Neuron (in vitro differentiated cells): Measurements from ENCODE around the gene FCER1G.

Experiments
- H2AFZ ChIP-seq: one replicate; pipeline ENCODE4 v1.6.1; 2013; ENCODE audit warnings: low read depth, mild to moderate bottlenecking, inconsistent platforms, low read length, moderate library complexity
- H3K27me3 ChIP-seq: one replicate; pipeline ENCODE4 v1.6.1; 2013; ENCODE audit warnings: low read length; ENCODE audit not compliant: insufficient read depth
- H3K36me3 ChIP-seq: one replicate; pipeline ENCODE4 v1.6.1; 2013; ENCODE audit warnings: low read length; ENCODE audit not compliant: insufficient read depth
- H3K4me1 ChIP-seq: one replicate; pipeline ENCODE4 v1.6.1; 2013; ENCODE audit warnings: low read length; ENCODE audit not compliant: insufficient read depth
- H3K4me3 ChIP-seq: 2 replicates; pipeline ENCODE4 v1.5.1; 2013; ENCODE audit warnings: mild to moderate bottlenecking, low read length, moderate library complexity
- H3K9me3 ChIP-seq: one replicate; pipeline ENCODE4 v1.6.1; 2013; ENCODE audit warnings: low read length

FCER1G gene

DNA sequence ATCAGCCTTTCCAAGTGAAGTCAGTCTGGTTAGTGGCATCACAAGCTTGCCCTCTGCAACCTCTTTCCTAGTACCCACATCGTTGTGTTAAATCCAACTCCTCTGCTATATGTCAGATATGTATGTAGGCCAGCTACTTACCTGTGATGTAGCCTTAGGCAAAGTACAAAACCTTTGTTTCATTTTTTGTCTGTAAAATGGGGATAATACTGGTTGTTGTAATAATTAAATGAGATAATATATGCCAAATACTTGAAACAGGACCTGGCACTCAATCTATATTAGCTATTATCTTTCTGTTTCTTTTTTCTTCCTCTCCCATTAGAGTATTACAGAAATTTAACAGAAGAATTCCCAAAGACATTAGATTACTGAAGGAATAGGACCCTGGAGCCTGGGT is 44.7 kb downstream of the FCER1G start:
- H3K4me1 ChIP-seq, result peaks cover 4% of the 10 kb centered on the region
- H3K9me3 ChIP-seq, result peaks cover 7% of the 10 kb centered on the region
- H3K36me3 ChIP-seq, result no peaks in the 10 kb centered on the region
- H3K4me3 ChIP-seq, result no peak overlapping the region
- peaks cover 41% of the 10 kb centered on the region for H3K27me3 ChIP-seq
- no peak overlapping the region for H2AFZ ChIP-seq

DNA sequence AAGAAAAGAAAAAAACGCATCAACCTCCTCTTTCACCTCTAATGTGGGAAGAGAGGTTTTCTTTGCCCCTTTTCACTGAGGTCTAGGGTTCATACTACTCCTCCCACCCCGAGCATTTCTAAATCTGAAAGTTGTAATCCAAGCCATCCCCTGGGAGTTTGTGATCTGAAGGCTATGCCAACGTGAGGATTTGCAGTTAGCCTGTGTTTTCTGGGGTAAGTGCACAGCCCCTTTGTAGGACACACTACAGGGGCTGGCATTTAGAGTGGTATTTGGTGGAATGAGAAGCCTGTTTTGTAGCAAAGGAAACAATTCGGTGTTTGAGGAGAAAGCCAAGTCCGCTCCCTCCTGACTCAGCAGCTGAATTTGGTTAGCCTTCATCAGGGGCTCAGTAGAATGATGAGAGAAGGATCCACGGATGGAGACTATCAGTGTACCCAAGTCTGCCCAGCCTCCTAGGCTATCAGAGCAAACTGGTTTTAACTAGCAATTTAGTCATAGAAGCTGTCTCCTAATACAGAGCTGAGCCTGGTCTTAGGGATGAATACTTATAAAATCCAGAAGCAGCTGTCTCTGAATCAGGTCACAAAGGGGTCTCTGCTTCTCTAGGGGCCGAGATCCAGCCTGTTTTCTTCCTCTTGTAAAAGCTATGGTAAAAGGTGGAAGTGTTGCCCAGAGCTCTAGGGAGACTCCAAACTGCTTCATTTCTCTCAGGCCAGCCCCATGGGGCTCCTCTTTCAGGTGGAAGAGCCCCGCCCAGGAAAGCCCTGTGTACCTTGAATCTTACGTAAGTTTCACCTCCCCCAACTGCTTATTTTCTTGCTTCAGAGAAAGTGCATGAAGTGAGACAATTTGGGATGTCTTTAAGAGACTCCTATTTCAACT is 45.5 kb downstream of the FCER1G start:
- H3K4me3 ChIP-seq, result no peak overlapping the region
- H3K4me1 ChIP-seq, result peaks cover 4% of the 10 kb centered on the region
- H3K9me3 ChIP-seq, result peaks cover 9% of the 10 kb centered on the region
- no peaks in the 10 kb centered on the region for H3K36me3 ChIP-seq
- H2AFZ ChIP-seq, result no peak overlapping the region
- H3K27me3 ChIP-seq, result peaks cover 41% of the 10 kb centered on the region

DNA sequence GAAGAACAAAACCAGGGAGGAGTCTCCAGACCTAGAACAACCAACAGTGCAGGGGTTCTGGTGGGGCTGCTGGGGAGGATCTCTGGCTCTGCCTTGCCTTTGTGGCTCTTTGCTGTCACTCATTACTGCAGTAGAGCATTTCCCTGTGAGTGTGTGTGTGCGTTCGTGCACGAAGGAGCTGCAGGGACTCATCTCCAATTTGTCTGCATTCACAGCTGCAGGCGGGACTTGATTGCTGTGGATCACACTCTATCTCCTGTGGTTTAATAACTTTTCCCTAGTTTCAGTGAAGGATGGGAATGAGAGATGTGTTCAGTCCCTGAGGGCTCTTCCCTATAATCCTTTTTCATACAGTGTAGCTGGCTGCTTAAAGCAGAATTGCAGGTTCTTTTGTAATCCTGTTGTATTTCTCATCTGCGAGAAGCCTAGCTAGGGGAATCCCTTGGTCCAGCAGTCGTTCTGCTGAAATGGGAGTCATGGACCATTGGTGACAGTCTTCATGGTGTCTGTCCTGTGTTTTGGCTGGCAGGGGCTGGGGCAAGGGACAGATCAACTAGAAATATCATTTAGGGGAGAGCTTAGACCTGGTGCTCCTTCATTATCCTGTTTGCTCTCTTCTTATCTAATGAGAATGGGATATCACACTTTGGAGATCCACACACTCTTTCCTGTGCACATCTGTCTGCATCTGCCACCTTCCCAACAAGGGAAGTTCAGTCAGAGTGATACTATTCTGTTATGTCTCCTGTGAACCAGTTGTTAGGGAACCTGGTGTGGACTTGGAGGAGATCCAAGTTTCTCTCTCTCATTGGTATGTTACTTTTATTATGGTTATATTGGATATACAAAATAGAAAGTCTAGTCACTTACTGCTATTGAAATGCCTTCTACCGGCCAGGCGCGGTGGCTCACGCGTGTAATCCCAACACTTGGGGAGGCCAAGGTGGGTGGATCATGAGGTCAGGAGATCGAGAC is 46.5 kb downstream of the FCER1G start:
- peaks cover 45% of the 10 kb centered on the region for H3K27me3 ChIP-seq
- no peak overlapping the region for H2AFZ ChIP-seq
- H3K36me3 ChIP-seq, result no peaks in the 10 kb centered on the region
- H3K4me1 ChIP-seq, result peaks cover 4% of the 10 kb centered on the region
- no peak overlapping the region for H3K4me3 ChIP-seq
- H3K9me3 ChIP-seq, result peaks cover 9% of the 10 kb centered on the region

DNA sequence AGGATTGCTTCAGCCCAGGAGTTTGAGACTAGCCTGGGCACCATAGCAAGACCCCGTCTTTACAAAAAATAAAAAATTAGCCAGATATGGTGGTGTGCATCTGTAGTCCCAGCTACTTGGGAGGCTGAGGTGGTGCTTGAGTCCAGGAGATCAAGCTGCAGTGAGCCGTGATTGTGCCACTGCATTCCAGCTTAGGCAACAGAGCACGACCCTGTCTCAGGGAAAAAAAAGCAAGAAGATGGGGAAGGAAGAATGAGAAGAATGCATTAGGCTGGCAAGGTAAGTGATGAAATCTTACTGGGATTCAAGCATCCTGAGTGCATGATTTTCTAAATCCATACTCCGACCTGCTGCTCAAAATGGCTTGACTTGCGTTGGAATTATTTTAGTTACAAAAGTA is 50.2 kb downstream of the FCER1G start:
- H3K9me3 ChIP-seq, result peaks cover 2% of the 10 kb centered on the region
- peaks cover 4% of the 10 kb centered on the region for H3K4me1 ChIP-seq
- peaks cover 21% of the 10 kb centered on the region for H3K27me3 ChIP-seq
- H3K4me3 ChIP-seq, result no peak overlapping the region
- H2AFZ ChIP-seq, result no peak overlapping the region
- H3K36me3 ChIP-seq, result no peaks in the 10 kb centered on the region

DNA sequence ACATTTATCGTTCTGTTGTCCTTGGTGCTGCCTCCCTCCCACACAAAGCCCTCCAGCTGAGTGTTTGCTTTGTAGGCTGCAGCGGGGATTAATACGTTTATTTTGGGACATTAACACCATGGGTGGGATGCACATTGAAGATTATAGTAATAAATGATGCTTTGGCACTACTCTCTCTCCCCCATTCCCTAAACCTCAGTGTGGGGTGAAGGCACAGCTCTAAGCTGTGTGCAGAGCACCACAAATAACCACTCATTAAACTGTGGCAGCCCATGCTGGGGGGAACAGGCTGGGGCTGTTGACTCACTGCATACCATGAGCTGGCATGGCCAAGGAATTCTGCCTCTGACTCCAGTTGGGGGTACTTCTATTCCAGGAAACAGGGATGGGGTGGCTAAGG is 51.1 kb downstream of the FCER1G start:
- Histone ChIP-seq H2AFZ (no peak overlapping the region), H3K4me3 (no peak overlapping the region), H3K9me3 (peaks cover 2% of the 10 kb centered on the region), H3K27me3 (peaks cover 12% of the 10 kb centered on the region), H3K4me1 (peaks cover 4% of the 10 kb centered on the region), H3K36me3 (no peaks in the 10 kb centered on the region)

DNA sequence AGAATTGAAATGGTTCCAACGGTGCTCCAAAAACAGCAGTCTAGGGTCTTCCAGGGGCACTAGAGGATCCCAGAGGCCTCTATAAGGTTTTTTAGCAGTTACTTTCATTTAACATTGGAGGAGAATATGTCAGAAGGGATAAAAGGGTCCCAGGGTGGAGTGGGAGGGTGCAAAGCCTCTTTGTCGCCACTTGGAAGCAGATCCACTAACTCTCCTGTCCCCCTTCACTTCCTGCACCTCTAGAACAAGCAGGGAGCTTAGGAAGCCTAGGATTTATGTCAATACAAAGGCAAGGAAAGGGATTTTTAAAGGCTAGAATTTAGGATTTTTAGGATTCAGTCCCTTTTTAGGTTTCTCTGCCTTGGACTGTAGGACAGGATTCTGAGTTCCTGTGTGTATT is 51.7 kb downstream of the FCER1G start:
- no peak overlapping the region for H3K4me3 ChIP-seq
- no peaks in the 10 kb centered on the region for H3K36me3 ChIP-seq
- H3K9me3 ChIP-seq, result peaks cover 2% of the 10 kb centered on the region
- H3K4me1 ChIP-seq, result peaks cover 3% of the 10 kb centered on the region
- no peak overlapping the region for H2AFZ ChIP-seq
- H3K27me3 ChIP-seq, result peaks cover 6% of the 10 kb centered on the region

DNA sequence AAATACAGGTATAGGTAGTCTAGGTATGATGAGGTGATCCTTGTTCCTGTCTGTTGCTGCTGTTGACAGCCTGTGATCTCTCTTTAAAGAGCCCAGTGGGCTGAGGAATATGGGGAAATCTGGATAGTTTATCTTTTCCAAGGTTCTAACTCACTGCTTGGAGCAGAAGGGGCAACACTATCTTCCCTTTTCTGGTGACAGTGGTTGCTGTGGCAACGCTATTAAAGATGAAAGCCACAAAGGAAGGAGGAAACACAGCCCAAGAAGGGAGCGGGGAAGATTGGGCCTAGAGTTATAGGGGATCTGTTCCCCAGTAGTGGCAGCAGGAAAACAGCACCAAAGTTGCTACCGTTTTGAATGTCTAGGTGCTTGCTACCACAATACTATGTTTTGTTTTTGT is 52.2 kb downstream of the FCER1G start:
- H2AFZ ChIP-seq, result no peak overlapping the region
- peaks cover 3% of the 10 kb centered on the region for H3K4me1 ChIP-seq
- H3K9me3 ChIP-seq, result peaks cover 2% of the 10 kb centered on the region
- no peak overlapping the region for H3K4me3 ChIP-seq
- H3K27me3 ChIP-seq, result peaks cover 5% of the 10 kb centered on the region
- H3K36me3 ChIP-seq, result no peaks in the 10 kb centered on the region
